22Rv1 (cell line): ENCODE results near the gene NEURL2.

Experiments used
- ZFX ChIP-seq: fragments of 450-650 bp; IDR thresholded peaks from 2 replicates; pipeline ENCODE4 v1.6.1; 2017; ENCODE audit warnings: antibody characterized with exemption, borderline replicate concordance
- TF ChIP-seq, protein P1 (sequence below): fragments of 450-650 bp; IDR thresholded peaks from 2 replicates; pipeline ENCODE4 v1.5.1; 2017; ENCODE audit warnings: mild to moderate bottlenecking

DNA sequence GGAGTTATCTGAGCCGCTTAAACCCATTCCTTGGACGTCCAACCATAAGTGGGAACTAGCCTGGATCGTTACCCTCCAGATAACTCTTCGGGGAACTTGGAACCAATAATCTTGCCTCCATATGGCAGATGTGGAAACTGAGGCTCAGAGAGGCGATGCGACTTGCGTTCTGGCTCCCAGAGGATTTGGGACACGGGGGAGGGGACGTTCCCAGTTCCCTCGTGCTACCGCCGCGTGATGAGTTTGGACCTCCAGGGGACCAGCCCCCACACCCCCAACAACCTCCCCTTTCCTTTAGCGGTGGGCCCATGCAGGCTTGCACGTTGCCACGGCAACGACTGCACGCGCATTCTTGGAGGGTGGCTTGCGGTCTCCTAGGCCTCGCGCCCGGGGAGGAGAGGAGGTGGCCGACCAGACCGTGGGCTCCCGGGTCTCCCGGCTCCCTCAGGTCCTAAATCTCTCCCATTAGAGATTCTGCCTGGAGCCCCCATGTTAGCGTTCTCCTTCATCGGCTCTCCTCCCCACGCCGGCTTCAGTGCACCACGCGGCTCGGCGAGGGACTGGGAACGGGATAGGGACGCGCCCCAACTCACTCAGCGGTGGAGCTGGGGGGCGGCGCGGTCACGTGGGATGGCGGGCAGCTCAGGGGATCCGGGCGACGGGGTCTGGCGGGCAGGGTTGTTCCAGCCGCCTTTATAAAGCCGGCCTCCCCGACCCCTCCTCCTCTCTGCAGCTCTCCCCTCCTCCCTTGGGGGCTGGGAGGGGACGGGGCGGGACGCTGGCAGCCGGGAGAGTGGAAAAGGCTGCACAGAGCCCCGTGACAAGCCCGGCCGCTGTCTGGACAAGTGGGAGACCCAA, 20.7 kb upstream of the NEURL2 start, which contains the start of gene PLTP:
- TF ChIP-seq, protein P1, sequence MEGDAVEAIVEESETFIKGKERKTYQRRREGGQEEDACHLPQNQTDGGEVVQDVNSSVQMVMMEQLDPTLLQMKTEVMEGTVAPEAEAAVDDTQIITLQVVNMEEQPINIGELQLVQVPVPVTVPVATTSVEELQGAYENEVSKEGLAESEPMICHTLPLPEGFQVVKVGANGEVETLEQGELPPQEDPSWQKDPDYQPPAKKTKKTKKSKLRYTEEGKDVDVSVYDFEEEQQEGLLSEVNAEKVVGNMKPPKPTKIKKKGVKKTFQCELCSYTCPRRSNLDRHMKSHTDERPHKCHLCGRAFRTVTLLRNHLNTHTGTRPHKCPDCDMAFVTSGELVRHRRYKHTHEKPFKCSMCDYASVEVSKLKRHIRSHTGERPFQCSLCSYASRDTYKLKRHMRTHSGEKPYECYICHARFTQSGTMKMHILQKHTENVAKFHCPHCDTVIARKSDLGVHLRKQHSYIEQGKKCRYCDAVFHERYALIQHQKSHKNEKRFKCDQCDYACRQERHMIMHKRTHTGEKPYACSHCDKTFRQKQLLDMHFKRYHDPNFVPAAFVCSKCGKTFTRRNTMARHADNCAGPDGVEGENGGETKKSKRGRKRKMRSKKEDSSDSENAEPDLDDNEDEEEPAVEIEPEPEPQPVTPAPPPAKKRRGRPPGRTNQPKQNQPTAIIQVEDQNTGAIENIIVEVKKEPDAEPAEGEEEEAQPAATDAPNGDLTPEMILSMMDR: no peak
- TF ChIP-seq ZFX: no peak
